GM19240 (cell line): Measurements from ENCODE around the gene HIRA.
A peak's percentile ranks its signal among the peaks of the same experiment; 100 is the strongest.
"Not testable (repeated sequence)": the region's sequence is repeated elsewhere in the genome, so short reads cannot be mapped to it uniquely, and the experiment has no call there.

Experiments
- DNase-seq: peaks from one replicate; pipeline ENCODE4 v3.0.0; 2011; ENCODE audit warnings: low spot score; ENCODE audit not compliant: insufficient read length

HIRA gene

DNA sequence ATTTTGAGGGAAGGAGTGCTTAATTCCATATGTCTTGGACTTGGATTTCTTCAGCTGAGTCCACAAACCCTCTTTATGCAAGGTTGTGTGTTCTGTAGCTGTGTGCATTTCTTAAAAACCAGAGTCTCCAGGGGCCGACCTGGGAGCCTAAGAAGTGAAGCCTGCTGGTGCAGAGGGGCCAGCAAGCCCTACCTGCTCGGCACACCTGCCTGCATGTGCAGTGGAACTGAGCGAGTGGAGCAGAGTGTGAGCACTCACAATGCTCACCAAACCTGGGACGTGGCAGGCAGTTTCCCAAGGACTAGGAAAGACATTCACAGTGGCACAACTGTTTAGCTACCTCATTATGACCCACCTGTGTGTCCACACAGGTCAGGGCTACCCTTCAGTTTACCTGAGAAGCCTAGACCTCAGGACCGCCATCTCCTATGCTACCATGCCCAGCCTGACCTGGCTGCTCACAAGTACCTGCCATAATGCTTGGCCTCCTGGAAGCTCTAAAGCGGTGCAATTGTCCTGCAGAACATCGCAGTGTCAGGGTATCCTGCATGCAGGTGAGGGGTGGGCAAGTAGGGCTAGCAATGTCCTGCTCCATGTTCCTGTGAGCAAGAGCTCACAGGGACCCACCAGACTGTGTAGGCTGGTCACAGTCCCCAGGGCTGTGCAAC lies 12.1 kb upstream of the HIRA start:
- DNase-seq = no peak

DNA sequence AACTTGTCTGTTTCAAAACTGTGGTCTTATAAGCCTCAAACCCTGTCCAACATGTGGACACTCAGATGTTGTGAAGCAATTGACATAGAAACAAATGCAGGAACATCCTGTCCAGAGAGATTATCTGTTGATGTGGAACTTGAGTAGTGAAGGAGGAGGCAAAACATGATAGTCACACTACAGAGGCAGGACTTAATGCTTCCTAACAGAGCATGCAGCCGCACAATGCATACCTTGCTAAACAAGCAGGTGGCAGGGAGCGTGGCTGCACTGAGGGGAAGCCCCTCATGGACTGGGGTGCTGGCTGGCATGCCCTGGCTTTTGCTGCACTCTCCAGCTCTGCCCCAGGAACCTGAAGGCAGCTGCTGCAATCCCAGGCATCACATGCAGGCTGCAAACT lies 10.6 kb upstream of the HIRA start:
- DNase-seq = no peak

DNA sequence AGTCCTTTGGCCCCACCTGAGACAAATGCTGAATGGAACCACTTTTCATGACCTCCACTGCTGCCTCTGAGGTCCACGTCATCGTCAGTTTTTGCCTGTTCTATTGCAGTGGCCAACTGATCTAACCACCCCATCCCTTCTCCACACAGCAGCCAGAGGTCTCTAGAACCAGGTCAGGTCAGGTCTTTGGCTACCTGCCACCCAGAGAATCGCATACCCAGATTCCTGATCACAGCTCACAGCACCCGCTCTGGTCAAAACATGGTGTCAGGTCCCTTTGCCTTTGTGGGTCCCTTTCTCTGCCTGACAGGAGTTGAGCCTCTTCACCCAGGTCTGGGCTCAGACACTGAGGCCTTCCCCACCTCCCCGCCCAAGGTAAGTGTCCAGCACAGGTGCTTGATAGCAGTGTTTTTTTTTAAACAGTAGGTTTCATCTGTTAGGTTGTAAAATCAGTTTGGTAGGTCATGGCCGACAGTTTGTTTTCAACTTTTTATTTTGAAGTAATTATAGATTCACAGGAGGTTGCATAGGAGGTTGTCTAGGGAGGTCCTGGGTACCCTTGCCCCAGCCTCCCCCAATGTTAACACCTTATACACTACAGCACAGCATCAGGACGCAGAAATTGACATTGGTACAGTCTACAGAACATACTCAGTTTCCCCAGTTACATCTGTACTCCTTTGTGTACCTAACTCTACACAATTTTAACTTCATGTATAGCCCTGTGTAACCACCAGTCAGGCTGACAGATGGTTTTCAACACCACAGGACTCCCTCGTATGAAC lies 9.1 kb upstream of the HIRA start:
- no peak for DNase-seq

- DNase-seq = no peak
These were observed 6.8 kb upstream of the HIRA start for GRCh38 chr22:19438298-19438697.

- not testable (repeated sequence) for DNase-seq
These were observed 5.1 kb upstream of the HIRA start for GRCh38 chr22:19436444-19437161.

- DNase-seq = no peak
These were observed 3.5 kb upstream of the HIRA start for GRCh38 chr22:19434829-19435580.

DNA sequence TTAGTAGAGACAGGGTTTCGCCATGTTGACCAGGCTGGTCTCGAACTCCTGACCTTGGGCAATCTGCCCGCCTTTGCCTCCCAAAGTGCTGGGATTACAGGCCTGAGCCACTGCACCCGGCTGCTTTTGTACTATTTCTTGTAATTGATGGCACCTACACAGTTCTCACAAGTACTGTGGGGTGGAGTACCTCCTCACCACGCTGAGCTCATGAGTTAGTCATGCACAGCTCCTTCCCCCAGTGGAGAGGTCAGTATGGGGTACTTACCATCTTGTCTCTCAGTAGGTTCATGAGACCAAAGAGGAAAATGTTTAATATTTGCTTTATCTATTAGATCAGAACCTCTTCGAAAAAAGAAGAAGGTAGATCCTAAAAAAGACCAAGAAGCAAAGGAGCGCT lies 2.9 kb upstream of the HIRA start:
- no peak for DNase-seq

DNA sequence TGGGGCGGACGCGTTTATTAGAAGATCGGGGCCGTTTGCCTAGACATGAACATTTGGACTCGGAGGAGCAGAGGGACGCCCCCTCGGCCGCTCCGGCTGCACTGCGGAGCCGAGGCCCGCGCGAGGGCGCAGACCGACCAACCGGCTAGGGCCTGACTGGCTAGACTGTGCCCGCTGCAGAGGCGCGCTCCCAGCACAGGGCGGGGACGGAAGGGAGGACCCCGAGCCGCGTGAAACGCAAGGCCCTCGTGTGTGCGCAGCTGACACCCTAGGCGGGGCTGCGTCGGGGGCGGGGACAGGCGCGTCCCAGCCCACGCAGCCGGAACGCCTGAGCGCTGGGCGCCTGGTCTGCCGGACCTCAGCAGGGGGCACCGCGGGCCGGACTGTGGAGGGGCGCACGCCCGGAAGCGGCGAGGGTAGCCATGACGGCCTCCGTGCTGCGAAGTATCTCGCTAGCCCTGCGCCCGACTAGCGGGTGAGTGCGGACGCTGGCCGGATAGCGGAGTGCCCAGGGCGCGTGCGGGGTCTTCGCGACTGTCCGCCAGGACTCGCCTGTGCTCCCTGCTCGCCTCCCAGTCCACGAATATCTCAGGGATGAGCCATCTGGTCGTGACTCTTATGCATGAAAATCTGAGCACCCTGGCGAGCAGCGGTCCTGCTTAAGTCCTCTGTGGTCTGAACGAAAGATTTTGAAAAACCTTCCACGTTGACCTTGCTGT lies 759 bp upstream of the HIRA start, which contains the start of gene MRPL40:
MRPL40 (plus strand) TSS at position 413 of the 719 bp plus-strand sequence; CDS start at position 423, 10 bp downstream.
- peak; percentile 81 for DNase-seq

GRCh38 chr22:19430890-19431541 lies 517 bp downstream of the HIRA start:
- DNase-seq = no peak

DNA sequence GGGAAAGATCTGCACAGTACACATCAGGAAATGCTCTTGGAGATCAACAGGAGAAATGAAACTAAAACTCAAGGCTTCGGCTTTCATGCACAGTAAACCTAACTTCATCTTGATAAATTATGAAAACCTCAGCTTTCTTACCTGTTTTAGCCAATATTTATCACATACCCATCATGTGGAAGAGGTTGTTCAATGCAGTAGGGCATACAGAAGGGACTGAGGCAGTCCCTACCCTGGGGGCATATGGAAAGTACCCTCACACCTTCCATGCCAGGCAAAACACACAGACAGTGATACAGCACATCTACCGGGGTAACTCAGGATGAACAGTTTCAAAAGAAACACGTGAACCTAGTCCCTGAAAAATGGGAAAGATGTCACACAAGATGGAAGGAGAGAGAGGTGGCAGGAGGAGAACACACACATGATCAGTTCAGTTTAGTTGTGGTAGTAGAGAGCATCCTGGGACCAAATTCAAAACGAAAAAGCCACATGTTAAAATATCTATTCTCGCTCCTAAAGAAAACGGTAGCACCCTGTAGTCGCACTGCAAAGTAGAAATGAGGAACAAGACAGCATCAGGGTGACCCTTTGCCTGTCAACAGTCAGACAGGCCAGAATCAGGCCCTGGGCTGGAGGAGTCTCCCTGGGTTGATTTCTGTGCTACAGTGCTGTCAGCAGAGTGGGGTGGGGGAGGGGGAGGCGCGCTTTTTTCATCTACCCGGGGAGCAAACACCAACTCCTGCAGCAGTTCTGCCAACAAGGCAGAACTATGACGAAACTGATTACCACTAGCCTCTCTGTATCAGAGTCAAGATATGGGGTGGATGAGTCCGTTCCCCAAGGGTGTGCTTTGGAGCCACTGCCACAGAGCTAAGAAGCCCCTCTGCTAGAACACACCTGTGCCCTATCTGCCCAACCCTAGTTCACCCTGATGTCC lies 1.3 kb downstream of the HIRA start:
- DNase-seq = peak; percentile 22

DNA sequence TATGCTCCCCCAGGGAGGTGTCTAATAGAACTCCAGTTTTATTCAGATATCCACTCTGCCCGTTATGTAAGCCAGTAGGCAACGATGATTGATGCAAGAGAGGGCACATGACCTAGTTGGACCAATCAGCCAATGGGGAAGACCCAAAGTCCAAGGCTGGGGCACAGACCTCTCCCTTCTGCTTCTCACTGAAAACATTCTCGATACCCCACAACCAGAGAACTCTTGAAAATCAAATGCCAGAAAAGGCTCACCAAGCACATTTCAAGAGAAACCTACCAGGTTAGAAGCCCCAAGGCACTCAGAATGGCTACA lies 7.4 kb downstream of the HIRA start:
- no peak for DNase-seq

DNA sequence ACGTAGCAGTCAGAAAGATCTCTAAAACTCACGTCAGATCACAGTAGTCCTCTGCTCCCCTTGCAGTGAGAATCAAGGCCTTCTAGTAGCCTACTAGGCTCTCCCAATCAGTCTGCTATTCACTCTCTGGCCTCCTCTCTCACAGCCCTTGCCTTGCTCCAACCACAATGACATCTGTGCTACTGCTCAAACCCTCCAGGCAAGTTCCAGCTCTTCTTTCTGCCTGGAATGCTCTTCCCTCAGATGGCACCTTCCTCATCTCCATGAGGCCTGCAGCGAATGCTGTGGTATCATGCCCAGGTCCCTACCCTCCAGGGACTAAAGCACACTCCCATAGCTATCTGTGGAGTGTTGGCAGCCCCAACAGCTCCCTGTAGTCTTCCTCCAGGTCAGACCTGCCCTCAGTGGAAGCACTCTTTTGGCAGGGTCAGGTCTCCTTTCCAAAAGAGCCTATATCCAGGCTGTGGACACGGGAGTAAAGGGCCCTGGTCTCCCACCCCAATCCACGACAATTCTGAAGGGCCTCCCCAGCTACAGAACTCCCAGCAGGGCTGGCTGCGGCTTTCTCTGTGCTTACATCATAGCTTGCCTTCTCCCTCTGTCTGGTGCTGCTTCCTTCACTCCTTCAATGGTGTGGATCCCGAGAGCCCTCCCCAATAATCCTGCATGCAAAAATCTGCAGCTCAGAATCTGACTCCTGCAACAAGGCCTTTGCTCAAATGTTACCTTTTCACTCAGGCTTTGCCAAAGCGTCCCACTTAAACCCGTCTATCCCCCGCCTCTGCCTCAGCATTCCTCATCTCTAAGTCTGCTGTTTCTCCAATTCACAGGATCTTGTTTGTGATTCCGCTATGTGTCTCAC lies 8.9 kb downstream of the HIRA start:
- DNase-seq = no peak

DNA sequence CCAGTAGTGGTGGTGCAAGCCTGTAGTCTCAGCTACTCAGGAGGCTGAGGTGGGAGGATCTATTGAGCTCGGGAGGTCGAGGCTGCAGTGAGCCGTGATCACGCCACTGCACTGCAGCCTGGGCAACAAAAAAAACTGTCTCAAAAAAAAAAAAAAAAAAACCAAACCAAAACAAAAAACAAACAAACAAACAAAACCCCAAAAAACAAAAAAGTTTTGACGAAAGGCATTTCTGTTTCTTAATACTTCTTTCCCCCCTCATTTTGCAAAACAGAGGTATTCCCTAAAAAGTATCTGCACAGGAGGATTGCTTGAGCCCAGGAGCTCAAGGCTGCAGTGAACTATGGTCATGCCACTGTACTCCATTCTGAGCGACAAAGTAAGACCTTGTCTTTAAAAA lies 11.2 kb downstream of the HIRA start:
- no peak for DNase-seq

DNA sequence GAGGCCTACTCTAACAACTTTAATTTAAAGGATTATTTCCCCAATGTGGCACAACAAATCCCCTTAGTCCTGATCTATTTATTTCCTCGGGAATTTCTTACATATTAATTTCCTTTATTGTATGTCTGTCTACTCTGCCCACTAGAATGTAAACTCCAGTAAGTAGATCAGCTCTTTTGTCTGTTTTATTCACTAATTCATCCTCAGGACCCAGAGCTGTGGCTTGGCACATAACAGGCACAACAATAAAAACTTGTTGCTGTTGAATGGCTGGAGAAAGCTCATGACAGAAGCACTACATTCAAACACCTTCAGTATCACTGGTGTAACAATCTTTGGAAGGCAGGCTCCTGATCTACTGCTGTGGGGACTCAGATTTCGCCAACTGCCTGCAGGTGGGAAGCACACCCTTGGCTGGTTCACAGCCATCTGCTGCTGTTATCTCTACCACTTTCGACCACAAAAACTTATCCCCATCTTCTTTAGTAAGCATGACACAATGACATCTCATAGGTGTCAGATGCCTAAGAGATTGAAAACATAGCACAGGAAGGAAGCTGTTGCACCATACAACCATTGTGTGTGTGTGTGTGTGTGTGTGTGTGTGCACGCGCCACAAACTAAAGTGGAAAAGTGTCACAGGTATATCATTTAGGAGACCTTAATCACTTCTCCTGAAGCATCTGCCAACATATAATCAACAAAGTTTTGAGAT lies 11.9 kb downstream of the HIRA start:
- peak; percentile 26 for DNase-seq

DNA sequence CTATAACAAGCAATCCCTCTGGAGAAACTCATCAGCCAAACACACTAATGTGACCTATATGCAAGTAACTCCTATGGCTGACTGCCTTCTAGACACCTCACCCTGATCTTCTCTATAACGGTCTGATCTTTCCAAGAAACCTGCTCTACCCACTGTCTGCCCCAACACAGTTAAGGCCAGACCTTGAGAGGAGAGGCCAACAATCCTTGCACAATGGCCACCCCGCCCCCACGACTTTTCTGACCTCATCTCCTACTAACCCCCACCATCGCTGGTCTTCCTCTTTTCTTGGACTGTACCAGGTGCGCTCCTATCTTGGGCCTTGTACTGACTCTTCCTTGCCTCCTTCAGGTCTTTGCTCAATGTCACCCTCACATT lies 12.5 kb downstream of the HIRA start:
- DNase-seq = no peak

DNA sequence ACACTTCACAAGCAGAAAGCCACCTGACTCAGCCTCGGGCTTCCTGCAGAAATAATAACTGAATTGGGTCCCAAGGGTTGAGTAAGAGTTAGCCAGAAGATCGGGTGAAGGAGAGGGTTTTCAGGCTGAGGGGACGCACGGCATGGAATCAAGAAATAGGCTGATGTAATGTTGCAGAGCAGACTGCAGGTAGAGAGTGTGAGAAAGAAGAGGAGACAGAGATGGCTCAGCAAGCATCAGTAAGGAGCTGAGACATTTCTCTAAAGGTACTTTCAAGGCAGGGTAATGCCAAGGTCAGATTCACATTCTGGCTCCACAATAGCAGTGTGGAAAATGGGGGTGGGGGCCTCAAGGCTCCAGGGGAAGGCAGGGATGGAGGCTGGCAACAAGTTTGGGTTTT lies 18.6 kb downstream of the HIRA start:
- no peak for DNase-seq

- no peak for DNase-seq
These were observed 19.1 kb downstream of the HIRA start for GRCh38 chr22:19412478-19412877.

DNA sequence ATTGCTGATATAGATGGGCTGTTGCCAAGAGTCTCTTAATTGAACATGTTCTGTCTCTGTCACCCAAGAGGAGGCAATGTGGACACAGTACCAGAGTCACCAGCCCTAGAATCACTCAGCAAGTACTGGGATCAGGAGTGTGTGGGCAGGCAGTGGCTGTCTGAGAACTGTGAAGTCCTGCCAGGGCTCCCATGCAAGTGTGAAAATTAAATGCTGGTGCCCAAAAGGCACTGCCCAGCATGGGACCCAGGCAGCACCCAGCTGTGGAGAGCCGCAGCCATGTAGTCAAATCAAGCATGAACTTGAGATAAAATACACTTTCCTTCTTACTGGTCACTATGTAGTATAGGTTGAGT lies 19.9 kb downstream of the HIRA start:
- no peak for DNase-seq
